GM20000 (cell line): ENCODE data around the gene MSRB2.

Experiments used
- DNase-seq: peaks from one replicate; pipeline ENCODE4 v3.0.0; 2012; ENCODE audit warnings: low spot score
- TF ChIP-seq, protein P1 (sequence below): IDR thresholded peaks from 2 replicates; pipeline ENCODE4 v1.5.1; 2012; ENCODE audit warnings: mild to moderate bottlenecking, control low read depth; ENCODE audit errors: extremely low read depth, missing control alignments

MSRB2 gene

DNA sequence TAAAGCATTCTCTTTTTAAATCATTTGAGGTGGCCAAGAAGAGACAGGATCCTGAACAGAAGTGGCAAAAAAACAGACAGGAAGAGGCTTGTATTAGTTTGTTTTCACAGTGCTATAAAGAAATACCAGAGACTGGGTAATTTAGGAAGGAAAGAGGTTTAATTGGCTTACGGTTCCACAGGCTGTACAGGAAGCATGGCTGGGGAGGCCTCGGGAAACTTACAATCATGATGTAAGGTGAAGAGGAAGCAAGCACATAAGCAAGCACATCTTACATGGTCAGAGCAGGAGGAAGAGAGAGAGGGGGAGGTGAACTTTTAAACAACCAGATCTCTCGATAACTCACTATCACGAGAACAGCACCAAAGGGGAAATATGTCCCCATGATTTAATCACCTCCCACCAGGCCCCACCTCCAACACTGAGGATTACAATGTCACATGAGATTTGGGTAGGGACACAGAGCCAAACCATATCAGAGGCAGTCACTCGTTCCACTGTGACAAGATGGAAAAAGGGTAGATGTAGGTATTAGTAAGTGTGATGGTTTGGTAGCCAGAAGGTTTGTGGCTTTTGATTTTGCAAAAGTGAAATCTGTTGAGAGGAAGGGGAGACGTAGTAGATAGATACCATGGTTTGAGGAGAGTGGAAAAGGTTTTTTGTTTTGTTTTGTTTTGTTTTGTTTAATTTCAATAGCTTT lies 5.1 kb downstream of the MSRB2 start:
- DNase-seq = no peak
- TF ChIP-seq, protein P1, sequence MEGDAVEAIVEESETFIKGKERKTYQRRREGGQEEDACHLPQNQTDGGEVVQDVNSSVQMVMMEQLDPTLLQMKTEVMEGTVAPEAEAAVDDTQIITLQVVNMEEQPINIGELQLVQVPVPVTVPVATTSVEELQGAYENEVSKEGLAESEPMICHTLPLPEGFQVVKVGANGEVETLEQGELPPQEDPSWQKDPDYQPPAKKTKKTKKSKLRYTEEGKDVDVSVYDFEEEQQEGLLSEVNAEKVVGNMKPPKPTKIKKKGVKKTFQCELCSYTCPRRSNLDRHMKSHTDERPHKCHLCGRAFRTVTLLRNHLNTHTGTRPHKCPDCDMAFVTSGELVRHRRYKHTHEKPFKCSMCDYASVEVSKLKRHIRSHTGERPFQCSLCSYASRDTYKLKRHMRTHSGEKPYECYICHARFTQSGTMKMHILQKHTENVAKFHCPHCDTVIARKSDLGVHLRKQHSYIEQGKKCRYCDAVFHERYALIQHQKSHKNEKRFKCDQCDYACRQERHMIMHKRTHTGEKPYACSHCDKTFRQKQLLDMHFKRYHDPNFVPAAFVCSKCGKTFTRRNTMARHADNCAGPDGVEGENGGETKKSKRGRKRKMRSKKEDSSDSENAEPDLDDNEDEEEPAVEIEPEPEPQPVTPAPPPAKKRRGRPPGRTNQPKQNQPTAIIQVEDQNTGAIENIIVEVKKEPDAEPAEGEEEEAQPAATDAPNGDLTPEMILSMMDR = no peak

DNA sequence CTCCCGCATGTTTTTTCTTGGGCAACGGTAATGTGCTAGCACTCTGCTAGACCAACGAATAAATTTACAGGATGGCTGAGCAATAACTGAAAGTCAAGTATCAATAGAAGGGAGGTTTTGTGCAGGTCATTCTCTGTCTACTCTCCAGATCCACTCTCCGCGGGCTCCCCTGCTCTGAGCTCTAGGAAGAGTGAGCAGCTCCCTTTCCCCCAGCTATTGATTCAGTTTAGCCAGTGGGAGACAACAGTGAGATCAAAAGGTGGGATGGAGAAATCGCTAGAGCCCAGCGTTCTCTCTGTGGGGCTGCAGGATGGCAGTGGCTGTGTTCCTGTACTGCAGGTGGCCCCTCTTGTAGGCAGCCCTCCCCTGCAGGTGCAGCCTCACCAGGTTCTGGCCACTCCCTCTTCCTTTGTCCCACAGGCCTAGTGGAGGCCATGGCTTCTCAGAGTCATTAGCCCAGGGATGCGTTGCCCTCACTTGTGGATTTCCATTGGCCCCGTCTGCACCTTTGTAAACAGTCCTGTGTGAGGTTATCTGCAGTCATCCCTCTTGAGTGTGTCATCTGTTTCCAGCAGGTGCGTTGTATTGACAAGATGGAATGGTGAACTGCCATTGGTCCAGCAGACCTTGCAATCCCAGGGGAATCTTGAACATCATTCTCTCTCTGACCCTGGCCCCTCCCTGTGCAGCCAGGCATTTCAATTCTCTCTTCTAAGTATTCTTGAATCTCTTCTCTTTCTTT lies 11.1 kb downstream of the MSRB2 start:
- no peak for DNase-seq
- TF ChIP-seq, protein P1 = no peak

DNA sequence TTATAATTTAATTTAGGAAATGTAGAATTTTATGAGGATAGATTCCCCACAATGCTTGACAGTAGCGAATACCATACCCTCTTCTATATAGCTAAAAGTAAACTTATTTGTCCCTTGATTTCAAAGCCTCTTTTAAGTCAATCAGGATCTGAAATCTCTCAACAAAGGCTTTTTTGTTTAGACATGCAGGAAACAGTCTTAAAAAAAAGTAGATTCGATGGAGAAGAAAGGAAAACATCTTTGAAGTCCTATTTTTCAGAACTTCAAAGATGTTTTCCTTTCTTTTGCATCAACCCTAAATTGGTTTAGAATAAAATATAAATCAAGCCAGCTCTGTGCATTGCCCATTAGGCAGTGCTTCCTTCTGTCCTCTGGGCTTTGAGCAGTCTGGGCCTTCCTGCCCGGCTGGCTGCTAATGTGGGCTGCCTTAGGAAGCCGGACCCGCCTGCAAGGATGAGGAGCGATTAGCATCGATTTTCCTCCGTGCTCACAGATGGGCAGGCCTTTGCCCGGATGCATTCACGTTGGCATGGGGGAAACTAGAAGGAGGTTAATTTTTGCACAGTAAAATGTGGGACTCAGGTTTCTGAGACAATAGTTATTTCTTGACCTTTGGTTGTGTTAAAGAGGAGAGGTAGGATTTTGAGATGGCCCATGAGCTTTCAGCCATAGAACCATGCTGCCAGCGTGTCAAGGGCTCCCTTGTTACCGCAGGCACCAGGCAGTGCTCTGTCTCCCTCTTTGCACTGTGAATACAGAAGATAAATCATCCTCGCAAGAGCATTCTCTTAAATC lies 15.5 kb downstream of the MSRB2 start:
- TF ChIP-seq, protein P1 = no peak
- no peak for DNase-seq

DNA sequence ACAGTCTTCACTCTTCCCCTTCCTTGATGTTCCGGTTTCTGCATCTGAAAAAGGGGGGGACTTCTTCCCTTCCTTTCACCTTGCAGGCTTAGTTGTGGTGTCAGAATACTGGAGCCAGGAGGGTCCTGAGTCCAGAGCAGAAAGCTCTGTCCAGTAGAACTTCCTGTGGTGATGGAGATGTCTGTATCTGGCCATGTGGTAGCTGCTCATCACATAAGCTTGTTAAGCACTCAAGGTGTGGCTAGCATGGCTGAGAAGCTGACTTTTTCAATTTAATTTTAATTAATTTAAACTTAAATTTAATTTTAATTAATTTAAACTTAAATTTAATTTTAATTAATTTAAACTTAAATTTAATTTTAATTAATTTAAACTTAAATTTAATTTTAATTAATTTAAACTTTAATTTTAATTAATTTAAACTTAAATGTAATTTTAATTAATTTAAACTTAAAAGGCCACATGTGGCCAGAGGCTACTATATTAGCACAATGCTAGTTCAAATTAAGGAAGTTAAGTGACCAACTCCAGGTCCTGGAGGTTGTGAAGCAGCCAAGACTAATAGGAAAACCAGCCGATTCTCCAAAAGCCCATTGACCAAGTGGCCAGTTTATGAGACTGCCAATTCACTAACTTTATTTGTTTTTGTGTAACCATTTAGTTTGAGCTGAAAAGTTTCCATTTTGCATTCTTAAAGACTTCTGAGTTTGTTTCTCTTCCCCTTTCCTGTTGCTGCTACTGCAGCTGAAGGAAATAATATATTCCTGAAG lies 16.3 kb downstream of the MSRB2 start:
- DNase-seq = no peak
- TF ChIP-seq, protein P1 = no peak

DNA sequence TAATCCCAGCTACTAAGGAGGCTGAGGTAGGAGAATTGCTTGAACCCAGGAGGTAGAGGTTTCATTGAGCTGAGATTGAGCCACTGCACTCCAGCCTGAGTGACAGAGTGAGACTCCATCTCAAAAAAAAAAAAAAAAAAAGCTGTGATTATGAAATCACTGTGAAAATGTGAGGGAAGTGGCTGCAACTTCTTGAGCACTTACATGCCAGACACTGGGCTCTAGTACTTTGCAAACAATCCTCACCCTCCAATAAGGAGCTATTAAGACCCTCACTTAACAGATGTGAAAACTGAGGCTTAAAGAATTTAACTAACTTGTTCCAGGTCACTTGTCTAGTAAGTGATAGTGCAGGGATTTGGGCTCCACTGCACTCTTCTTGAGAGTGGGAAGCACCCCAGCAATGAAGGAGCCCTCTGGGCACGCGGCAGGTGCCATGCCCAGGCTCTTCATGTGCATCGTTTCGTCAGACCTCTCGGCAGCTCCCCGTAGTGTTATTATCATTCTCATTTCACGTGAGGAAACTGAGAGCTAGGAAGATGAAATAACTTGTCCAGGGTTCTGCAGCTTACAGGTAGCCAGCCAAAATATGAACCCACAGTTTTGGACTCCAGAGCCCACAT lies 19.0 kb downstream of the MSRB2 start:
- TF ChIP-seq, protein P1 = no peak
- no peak for DNase-seq

DNA sequence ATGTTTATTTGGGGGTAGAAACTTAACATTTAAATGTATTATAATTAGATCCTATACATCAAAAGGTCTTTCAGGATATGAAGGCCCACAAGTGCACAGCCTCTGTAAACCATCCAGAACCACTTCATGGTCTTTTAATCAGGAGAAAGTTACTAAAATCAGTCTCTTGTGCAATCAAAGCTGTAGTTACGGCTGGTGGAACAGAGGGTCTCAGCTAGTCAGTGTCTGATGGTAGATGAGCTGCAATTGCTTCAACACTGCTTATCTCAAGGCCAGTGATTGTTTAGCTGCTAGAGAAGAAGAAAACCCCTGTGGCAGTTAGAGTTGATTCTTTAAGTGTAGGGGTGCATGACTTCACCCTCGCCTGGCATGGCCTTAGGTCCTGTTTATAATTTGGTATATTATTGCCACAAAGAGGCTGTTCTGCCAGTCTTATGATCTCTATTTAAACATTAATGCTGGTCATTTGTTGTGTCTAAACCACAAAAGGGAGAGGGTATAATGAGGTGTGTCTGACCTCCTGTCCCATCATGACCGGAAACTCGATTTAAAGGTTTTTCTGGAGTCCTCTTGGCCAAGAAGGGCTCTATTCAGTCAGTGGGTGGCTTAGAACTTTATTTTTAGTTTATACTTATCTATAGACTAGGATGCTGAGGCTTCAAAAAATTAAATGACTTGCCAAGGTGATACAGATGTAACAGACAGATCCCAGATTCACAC lies 21.3 kb downstream of the MSRB2 start:
- TF ChIP-seq, protein P1 = no peak

More for the DNA sequence above, 21.3 kb downstream of the MSRB2 start:
- DNase-seq = no peak
